ENCODE measurements around the gene NT5C3A. TPM values are rescaled to one million over a fixed set of nuclear protein-coding genes. Genes with fewer than 3 reads are reported as not detected.
A peak's percentile ranks its signal among the peaks of the same experiment; 100 is the strongest.

The NT5C3A gene
- total and polyA plus RNA-seq, 8 donors: 1.2 to 98.0 (median 20.4) TPM

DNA sequence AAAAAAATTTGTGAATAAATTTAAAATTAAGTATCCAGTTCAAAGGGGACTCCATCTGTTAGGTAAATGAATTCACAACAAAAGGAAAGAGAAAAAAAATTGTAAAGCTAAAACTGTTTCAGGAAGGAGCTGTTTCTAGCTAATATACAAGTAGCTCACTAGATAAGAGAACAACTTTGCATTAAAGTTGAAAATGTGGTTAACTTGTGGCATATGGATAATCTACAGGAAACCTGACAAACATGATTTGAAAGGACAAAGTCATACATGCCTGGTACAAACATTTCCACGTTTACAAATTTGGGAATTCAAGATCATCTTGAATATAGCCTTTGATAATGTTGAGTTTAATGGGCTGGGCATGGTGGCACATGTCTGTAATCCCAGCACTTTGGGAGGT lies 8.9 kb downstream of the NT5C3A start:
- peak overlapping the region in 1 of 5 donors; percentile 20 for H3K27ac ChIP-seq
- peaks cover 9 to 52% (median 24%) of the 10 kb centered on the region in 4 donors for H3K4me1 ChIP-seq
- intact Hi-C loops (cut with DNase I; ENCODE audit: low total_unique reads): no loop called here
- no peaks in the 10 kb centered on the region for H3K27me3 ChIP-seq
- no peaks in the 10 kb centered on the region for H3K9me3 ChIP-seq
- TF ChIP-seq, protein P1, sequence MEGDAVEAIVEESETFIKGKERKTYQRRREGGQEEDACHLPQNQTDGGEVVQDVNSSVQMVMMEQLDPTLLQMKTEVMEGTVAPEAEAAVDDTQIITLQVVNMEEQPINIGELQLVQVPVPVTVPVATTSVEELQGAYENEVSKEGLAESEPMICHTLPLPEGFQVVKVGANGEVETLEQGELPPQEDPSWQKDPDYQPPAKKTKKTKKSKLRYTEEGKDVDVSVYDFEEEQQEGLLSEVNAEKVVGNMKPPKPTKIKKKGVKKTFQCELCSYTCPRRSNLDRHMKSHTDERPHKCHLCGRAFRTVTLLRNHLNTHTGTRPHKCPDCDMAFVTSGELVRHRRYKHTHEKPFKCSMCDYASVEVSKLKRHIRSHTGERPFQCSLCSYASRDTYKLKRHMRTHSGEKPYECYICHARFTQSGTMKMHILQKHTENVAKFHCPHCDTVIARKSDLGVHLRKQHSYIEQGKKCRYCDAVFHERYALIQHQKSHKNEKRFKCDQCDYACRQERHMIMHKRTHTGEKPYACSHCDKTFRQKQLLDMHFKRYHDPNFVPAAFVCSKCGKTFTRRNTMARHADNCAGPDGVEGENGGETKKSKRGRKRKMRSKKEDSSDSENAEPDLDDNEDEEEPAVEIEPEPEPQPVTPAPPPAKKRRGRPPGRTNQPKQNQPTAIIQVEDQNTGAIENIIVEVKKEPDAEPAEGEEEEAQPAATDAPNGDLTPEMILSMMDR (IDR thresholded peaks at IDR 0.05): no peak
- TF ChIP-seq POLR2AphosphoS5 (IDR thresholded peaks at IDR 0.05) (no peak), EP300 (IDR thresholded peaks at IDR 0.05) (no peak), POLR2A (IDR thresholded peaks at IDR 0.05) (no peak)
- no peaks in the 10 kb centered on the region for H3K36me3 ChIP-seq
- WGBS, 5 donors: 14 to 44% (median 30%) methylated on average over 1 of the region's 1 CpG
- no peak overlapping the region for H3K4me3 ChIP-seq
- no peak for DNase-seq

DNA sequence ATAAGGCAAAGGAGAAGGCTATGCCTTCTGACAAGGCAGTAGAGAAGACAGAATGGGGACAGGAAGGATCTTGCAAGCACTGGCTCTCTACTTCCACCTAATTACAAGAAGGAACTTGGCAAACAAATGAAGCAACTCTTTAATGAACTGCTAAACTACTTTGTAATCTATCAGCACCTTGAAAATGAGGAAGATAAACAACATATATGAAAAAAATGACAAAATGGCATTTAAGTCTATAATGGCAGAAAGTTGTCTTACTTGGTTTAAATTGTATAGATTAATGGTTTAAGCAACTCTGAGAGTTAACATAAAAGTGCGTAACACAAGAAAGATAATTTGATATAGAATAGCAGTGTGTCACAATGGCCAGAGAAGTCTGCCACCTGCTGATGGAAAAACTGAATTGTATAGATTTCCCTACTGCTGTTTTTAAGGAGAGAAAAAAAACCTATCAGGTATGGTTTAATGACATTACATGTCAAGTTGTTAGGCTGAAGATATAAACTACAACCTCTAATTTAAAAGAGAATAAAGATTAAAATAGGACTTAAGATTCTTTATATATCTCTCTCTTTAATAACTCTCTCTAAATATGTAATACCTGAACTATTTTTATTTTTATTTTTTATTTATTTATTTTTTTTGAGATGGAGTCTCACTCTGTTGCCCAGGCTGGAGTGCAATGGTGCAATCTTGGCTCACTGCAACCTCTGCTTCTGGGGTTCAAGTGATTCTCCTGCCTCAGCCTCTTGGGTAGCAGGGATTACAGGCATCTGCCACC lies 11.8 kb downstream of the NT5C3A start:
- WGBS, 5 donors: 0 to 39% (median 0%) methylated on average over 1 of the region's 1 CpG
- H3K4me1 ChIP-seq: peaks cover 9 to 65% (median 32%) of the 10 kb centered on the region in 4 donors
- no peaks in the 10 kb centered on the region for H3K36me3 ChIP-seq
- no peaks in the 10 kb centered on the region for H3K27me3 ChIP-seq
- no peaks in the 10 kb centered on the region for H3K9me3 ChIP-seq
- intact Hi-C loops (cut with DNase I; ENCODE audit: low total_unique reads): no loop called here
- H3K27ac ChIP-seq: peak overlapping the region in 4 of 5 donors; percentile 36 to 73 (median 50)
- peak overlapping the region in 1 of 4 donors; percentile 13 for H3K4me3 ChIP-seq
- TF ChIP-seq EP300 (IDR thresholded peaks at IDR 0.05) (no peak), POLR2A (IDR thresholded peaks at IDR 0.05) (no peak), POLR2AphosphoS5 (IDR thresholded peaks at IDR 0.05) (no peak)
- TF ChIP-seq, protein P1 (IDR thresholded peaks at IDR 0.05): peak in 4 of 7 experiments; percentile 44 to 73 (median 61)
- peak in 1 of 2 donors; percentile 84 for DNase-seq

DNA sequence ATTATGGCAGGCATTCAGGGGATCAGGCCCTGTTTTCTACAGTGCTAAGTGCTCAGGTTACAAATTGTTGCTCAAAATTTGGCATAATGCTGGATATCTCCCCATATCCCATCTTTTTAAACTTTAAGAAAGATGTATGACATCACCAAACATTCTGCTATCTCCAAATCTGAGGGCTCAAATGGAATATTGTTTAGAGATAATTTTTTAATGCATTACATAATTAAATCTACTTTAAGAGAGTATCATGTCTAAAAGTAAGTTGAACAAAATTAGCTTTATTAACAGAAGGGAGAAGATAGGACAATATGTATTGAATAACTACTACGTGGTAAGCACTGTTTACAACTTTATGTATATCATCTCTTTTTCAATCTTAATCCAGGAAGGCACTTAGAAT lies 13.9 kb downstream of the NT5C3A start:
- H3K27ac ChIP-seq: no peak overlapping the region
- no peak for DNase-seq
- peaks cover 13 to 81% (median 43%) of the 10 kb centered on the region in 4 donors for H3K4me1 ChIP-seq
- H3K9me3 ChIP-seq: no peaks in the 10 kb centered on the region
- no peaks in the 10 kb centered on the region for H3K27me3 ChIP-seq
- H3K4me3 ChIP-seq: no peak overlapping the region
- TF ChIP-seq POLR2AphosphoS5 (IDR thresholded peaks at IDR 0.05) (no peak), EP300 (IDR thresholded peaks at IDR 0.05) (no peak)
- WGBS, 5 donors: 86 to 91% (median 88%) methylated on average over 1 of the region's 1 CpG
- no peaks in the 10 kb centered on the region for H3K36me3 ChIP-seq
- intact Hi-C loops (cut with DNase I; ENCODE audit: low total_unique reads): no loop called here

DNA sequence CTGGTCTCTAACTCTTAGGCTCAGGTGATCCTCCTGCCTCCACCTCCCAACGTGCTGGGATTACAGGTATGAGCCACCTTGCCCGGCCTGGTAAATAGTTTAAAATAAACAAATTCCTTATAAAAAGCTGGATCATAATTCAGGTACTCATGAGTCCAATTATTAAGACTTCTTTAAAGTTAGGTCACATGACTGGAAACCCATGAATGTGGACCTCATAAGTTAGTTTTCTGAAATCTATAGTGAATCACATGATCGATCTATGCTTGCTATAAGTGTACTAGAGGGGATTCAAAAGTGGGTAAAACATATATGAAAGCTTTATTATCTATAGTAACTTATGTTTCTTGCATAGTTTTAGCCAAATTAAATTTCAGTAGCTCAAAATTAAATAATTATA lies 14.3 kb downstream of the NT5C3A start:
- no peaks in the 10 kb centered on the region for H3K36me3 ChIP-seq
- no peak for TF ChIP-seq POLR2AphosphoS5 (IDR thresholded peaks at IDR 0.05)
- TF ChIP-seq, protein P1 (IDR thresholded peaks at IDR 0.05): no peak
- no peak for TF ChIP-seq EP300 (IDR thresholded peaks at IDR 0.05)
- no peak for TF ChIP-seq POLR2A (IDR thresholded peaks at IDR 0.05)
- H3K9me3 ChIP-seq: no peaks in the 10 kb centered on the region
- no peak overlapping the region for H3K27ac ChIP-seq
- peaks cover 16 to 81% (median 46%) of the 10 kb centered on the region in 4 donors for H3K4me1 ChIP-seq
- no peak overlapping the region for H3K4me3 ChIP-seq
- DNase-seq: no peak
- intact Hi-C loops (cut with DNase I; ENCODE audit: low total_unique reads): no loop called here
- WGBS, 5 donors: 86 to 95% (median 88%) methylated on average over 3 of the region's 3 CpGs
- no peaks in the 10 kb centered on the region for H3K27me3 ChIP-seq

DNA sequence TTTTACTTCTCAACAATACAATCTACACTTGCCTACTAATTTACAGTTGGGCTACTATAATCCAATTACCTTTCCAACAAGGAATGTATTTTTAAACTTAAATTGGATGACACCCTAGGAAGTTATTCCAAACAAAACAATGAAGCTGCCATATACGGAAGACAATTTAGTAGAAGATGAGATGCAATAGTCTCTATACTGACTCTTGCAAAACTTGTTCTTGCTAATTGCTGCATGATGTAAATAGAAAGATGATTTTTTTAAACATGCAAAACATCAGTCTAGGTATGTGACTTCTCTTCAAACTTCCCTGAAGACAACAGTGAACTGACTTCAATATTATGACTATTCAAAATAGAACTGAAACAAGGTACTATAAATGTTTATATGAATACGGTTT lies 17.6 kb downstream of the NT5C3A start:
- WGBS, 5 donors: 22 to 50% (median 24%) methylated on average over 2 of the region's 2 CpGs

More for the DNA sequence above, 17.6 kb downstream of the NT5C3A start:
- no peak overlapping the region for H3K4me3 ChIP-seq
- no peaks in the 10 kb centered on the region for H3K9me3 ChIP-seq
- H3K27me3 ChIP-seq: no peaks in the 10 kb centered on the region
- TF ChIP-seq EP300 (IDR thresholded peaks at IDR 0.05) (no peak), POLR2AphosphoS5 (IDR thresholded peaks at IDR 0.05) (no peak), POLR2A (IDR thresholded peaks at IDR 0.05) (no peak)
- TF ChIP-seq, protein P1 (IDR thresholded peaks at IDR 0.05): no peak
- H3K36me3 ChIP-seq: no peaks in the 10 kb centered on the region
- H3K27ac ChIP-seq: peak overlapping the region in 2 of 5 donors; percentile 76 to 86
- DNase-seq: no peak
- H3K4me1 ChIP-seq: peaks cover 20 to 85% (median 52%) of the 10 kb centered on the region in 4 donors
- intact Hi-C loops (cut with DNase I; ENCODE audit: low total_unique reads): no loop called here

All from stomach (tissue), 9 donors.